ENCODE data around the gene HCK. TPM values are rescaled to one million over a fixed set of nuclear protein-coding genes. Genes with fewer than 3 reads are reported as not detected.

The HCK gene
- total and polyA plus RNA-seq, 9 of the 15 experiments (the other 6 are each of a cell fraction or from before 2014, with no cell fraction given), result 0.09 to 0.51 (median 0.27) TPM; not detected in 6

- TF ChIP-seq POLR2B (IDR thresholded peaks at IDR 0.05; ENCODE audit: low read depth, partially characterized antibody) (no peak), CHD7 (IDR thresholded peaks at IDR 0.05; ENCODE audit: low read depth, low read length) (no peak), ELF1 (tag; IDR thresholded peaks at IDR 0.05) (no peak), GABPB2 (CRISPR knock-in tag; conservative IDR thresholded peaks at IDR 0.05) (no peak), NFRKB (IDR thresholded peaks at IDR 0.05; ENCODE audit: low read depth) (no peak), BRF1 (IDR thresholded peaks at IDR 0.05; ENCODE audit: borderline replicate concordance, extremely low read depth, insufficient read length) (no peak), SIX5 (IDR thresholded peaks at IDR 0.05; ENCODE audit: borderline replicate concordance in 1 of 2, insufficient read depth in 1 of 2, low read depth in 1 of 2, low read length in 2 of 2) (no peak), CHAMP1 (IDR thresholded peaks at IDR 0.05) (no peak), ZBTB8A (IDR thresholded peaks at IDR 0.05; ENCODE audit: partially characterized antibody) (no peak)
- Histone ChIP-seq H2AFZ (ENCODE audit: low read depth, low read length) (no peak overlapping the region), H4K20me1 (replicated peaks; ENCODE audit: control insufficient read depth, insufficient read depth, low read length) (no peaks in the 10 kb centered on the region), H3K4me3 (no peak overlapping the region), H3K27me3 (ENCODE audit: control insufficient read depth in 2 of 2, insufficient read depth in 2 of 2, low read length in 2 of 2) (peaks cover 6 to 42% of the 10 kb centered on the region in 2 experiments; a peak in 4 of 5 replicates), H3K4me1 (replicated peaks in 1 of 2; ENCODE audit: control insufficient read depth in 2 of 2, insufficient read depth in 2 of 2, low read length in 2 of 2) (peaks cover 11% of the 10 kb centered on the region in 2 experiments), H3K9me3 (replicated peaks; ENCODE audit: control insufficient read depth, insufficient read depth, low read depth, low read length) (no peaks in the 10 kb centered on the region; the same call in 1 of the 2 replicates), H3K9me1 (ENCODE audit: control insufficient read depth, insufficient read depth, low read length) (no peaks in the 10 kb centered on the region), H3K36me3 (ENCODE audit: control insufficient read depth, insufficient read depth, low read length) (no peaks in the 10 kb centered on the region), H3K27ac (ENCODE audit: extremely low read depth, low read depth, low read length) (no peak overlapping the region), H3K9ac (ENCODE audit: insufficient read depth in 1 of 2, low read depth in 2 of 2, low read length in 2 of 2) (no peak overlapping the region), H3K79me2 (ENCODE audit: control insufficient read depth, insufficient read depth, low read length) (no peaks in the 10 kb centered on the region), H3K4me2 (ENCODE audit: insufficient read depth, low read length) (no peak overlapping the region)
- FAIRE-seq (no peak), ATAC-seq (no peak), DNase-seq (ENCODE audit: extremely low read depth in 1 of 4, low spot score in 3 of 4) (no peak)
- in situ Hi-C loops (cut with MboI), result no loop called here
- ChIA-PET CTCF (ENCODE audit: low intra/inter-chr PET ratio) (interaction anchor here (0.8 kb wide), 1 partner anchor 206 kb away, joined by 3 read pairs; no protein-coding TSS in a partner anchor), POLR2A (no interaction called here)
- BruUV-seq (replicated peaks), result no TSS peak
- 2% methylated on average over 2 of the region's 2 CpGs for WGBS (ENCODE audit: insufficient coverage, low coverage, missing lambda C conversion rate)
- intact Hi-C loops (cut with micrococcal nuclease), result loop anchor here (5.0 to 10.0 kb wide), 2 partner anchors 81 to 209 kb away; partner anchors contain the start of gene PDRG1
Measured at GRCh38 chr20:32033316-32033715, 18.7 kb upstream of the HCK start.

Data from K562 (cell line).